Measurements from ENCODE around the gene COL11A1.
"Not testable (repeated sequence)": the region's sequence is repeated elsewhere in the genome, so short reads cannot be mapped to it uniquely, and the experiment has no call there.

The COL11A1 gene

GRCh38 chr1:102826706-102827105 lies 281.6 kb downstream of the COL11A1 start:
- DNase-seq: not testable (repeated sequence)
